GM18867 (cell line): ENCODE data around the gene EBF4.

Experiments
- ATAC-seq: cut with Tn5 transposase; IDR thresholded peaks from one replicate; pipeline ENCODE4 v1.9.1; 2021; ENCODE audit warnings: mild to moderate bottlenecking, moderate library complexity; ENCODE audit not compliant: unreplicated experiment

Gene EBF4

DNA sequence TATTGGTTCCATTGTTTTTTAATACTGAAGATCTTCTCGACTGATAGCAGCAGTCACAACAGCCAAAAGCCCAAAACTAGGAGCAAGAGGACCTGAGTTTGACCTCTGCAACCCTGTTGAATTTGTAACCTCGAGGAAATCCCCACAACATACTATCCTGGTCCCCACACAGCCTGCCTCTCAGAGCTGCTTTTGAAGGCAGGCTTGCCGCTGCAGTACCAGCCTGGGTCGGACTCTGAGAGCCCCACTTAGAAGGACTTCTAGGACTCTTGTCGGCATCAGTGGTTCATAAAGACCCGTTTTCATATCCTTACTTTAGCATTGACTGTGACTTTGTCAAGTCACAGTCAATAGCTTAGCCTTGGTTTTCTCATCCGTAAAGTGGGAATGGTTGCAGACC lies 49.3 kb downstream of the EBF4 start:
- no peak for ATAC-seq

DNA sequence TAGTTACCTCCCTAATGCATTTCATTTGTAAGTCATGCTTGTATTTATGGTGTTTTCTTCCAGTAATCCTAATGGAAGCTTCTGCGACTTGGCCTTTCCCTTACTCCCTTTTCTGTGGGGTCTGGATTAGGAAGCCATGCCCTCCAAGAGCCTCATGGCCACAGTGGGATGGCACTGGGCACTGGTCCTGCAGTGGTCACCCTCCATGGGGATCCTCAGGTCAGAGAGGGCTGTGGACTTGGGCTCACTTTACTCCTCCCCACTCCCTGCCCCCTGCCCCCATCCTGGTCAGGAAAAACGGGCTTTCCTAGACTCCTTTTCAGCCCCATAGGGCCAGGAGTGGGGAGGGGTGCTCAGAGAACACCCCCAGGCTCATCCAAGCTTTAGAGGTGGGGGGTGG lies 49.9 kb downstream of the EBF4 start:
- no peak for ATAC-seq

DNA sequence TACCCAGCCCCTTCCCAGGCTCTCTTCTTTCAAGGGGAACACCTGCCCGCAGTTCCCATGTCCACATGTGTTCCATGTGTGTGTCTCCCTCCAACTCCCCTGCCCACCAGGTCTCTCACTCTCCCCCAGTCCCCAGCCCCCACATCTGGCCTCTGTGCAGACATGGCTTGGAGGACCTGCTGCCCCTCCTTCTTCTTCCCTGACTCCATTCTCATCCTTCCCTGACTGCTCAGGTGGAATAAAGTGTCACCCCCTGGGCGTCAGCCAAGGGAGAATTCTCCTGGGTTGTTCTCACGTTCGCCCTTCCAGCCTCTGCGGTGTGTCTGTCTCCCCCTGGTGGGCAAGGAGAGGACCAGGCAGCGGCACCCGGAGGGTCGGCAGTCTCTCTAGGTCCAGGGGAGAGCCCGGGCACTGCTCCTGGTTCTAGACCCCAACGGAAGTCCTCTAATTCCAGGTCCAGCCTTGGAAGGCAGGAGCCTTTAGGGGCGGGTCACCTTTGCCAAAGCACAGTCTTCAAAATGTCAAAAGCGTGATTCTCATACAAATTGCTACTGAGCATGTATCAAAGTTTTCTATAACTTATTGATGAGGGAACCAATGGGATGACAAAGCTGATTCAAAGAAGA lies 50.5 kb downstream of the EBF4 start:
- ATAC-seq = peak; percentile 63

DNA sequence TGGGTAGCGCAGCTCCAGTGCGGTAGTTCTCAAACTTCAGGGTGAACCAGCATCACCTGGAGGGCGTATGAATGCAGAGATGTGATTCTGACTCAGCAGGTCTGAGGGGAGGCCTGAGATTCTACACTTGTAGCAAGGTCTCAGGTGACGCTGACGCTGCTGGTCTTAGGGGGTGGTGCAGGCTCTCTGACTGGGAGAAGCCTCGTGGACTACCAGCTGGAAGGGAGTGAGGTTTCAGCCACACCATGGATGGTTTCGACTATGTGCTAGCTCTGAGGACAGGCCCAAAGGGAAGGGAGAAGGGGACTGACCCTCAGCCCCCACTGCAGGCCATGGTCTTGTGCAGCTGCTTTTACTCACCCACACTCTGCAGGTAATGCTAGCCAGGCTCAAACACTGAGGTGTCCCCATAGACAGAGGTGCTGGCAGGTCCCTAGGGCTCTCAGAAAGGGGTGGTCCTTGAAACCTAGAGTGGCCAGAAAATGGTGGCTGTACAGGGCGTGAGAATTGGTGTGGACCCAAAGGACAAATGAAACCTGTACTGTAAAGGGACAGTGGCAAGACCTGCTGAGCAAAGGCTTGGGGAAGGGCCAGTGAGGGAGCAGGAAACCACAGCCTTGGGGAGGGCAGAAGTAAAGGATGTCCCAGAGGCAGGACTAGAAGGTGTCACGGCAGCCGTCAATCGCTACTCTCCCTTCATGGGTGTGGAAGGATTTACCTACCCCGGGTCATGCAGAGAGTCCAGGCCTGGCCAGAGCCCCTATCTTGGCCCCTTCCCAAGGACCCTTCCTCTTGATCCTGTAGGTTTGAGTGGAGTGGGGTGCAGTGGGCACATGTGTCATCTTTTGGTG lies 52.7 kb downstream of the EBF4 start:
- ATAC-seq = no peak

- no peak for ATAC-seq
Measured at GRCh38 chr20:2745936-2746635, 53.5 kb downstream of the EBF4 start.

DNA sequence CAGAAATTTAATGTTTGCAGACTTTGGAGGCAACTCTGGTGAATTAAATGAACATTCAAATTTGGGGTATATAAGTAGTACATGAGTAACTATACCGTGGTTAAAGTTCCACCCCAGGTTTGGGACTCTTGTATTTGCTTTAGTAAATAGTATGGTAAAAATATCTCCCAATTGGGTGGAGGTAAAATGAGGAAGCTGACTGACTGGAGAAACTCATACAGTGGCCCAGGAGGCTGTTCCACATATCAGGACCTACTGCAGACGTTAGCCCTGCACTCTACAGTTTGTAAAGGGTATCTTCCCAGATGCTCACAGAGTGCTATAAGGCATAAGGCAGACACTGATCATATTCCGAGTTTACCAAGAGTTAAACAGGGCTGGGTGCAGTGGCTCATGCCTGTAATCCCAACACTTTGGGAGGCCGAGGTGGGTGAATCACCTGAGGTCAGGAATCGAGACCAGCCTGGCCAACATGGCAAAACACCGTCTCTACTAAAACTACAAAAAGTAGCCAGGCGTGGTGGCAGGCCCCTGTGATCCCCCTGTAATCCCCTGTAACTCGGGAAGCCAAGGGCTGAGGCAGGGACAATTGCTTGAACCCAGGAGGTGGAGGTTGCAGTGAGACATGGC lies 54.2 kb downstream of the EBF4 start:
- no peak for ATAC-seq

DNA sequence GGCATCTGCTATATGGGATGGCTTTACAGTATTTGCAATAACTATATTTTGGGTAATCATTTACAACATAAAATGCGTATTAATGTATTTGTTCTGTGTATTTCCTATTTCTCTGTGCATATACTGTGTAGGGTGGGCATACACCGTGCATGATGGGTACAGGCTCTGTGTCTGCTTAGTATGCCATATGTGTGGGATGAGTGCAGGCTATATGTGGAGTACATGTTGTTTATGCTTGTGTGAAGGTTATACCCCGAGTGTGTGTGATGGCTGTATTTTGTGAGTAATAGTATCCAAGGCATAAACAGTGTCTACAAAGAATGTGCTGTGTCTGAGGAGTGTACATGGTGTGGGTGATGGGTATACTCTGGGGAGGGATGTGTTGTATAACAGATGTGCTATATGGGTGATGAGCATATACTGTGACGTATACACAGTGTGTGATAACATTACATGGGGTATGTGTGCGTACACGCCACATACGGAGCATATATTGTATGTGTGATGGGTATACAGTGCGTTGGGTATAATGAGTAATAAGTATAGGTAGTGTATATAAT lies 55.2 kb downstream of the EBF4 start:
- ATAC-seq = no peak

GRCh38 chr20:2748551-2749342 lies 56.2 kb downstream of the EBF4 start:
- ATAC-seq = no peak

- no peak for ATAC-seq
Measured at GRCh38 chr20:2749343-2749950, 56.9 kb downstream of the EBF4 start.

GRCh38 chr20:2749951-2750490 lies 57.4 kb downstream of the EBF4 start:
- ATAC-seq = no peak

- ATAC-seq = no peak
Measured at GRCh38 chr20:2750491-2751251, 58.1 kb downstream of the EBF4 start.

GRCh38 chr20:2751347-2751877 lies 58.8 kb downstream of the EBF4 start:
- ATAC-seq = no peak

DNA sequence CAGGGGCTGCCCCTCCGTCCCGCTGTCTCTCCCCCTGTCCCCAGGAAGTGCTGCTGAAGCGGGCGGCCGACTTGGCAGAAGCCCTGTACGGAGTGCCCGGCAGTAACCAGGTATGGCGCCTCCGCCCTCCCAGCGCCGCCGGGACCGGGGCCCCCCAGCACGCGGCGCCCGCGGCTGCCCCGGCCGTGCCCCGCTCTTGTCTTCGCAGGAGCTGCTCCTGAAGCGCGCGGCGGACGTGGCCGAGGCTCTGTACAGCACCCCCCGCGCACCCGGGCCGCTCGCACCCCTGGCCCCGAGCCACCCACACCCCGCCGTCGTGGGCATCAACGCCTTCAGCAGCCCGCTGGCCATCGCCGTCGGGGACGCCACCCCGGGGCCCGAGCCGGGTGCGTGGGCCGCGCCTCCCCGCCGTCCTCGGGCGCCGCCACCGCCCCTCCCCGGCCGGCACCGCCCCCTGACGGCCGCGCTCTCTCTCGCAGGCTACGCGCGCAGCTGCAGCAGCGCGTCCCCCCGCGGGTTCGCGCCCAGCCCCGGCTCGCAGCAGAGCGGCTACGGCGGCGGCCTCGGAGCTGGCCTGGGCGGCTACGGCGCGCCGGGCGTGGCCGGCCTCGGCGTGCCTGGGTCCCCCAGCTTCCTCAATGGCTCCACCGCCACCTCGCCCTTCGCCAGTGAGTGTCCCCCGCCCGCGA lies 59.4 kb downstream of the EBF4 start:
- ATAC-seq = no peak

GRCh38 chr20:2752567-2753460 lies 60.2 kb downstream of the EBF4 start:
- no peak for ATAC-seq

DNA sequence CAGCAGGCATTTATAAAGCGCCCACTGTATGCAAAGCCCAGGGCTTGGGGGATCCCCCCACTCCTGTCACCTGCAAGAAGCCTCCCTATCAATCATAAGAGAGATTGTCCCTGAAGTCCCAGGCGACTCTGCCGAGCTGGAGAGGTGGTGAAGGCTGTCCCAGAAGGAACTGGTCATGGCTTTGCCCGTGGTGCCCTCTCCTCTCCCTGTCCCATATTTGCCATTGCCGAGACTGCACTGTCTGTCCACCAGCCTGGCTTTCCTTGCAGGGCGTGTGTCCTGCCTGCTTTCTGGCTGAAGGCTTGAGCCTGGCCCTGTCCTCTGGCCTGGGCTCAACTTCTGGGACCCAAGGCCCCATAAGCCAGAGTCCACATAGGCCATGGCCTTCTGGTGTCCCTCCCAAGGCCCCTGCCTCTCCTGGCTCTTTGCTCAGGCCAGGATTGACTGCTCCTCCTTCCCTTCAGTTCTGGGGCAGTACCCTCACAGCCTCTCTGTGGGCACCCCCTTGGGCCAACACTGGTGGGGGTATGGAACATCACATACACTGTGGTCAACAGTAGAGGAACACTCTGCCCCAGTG lies 61.0 kb downstream of the EBF4 start:
- no peak for ATAC-seq

DNA sequence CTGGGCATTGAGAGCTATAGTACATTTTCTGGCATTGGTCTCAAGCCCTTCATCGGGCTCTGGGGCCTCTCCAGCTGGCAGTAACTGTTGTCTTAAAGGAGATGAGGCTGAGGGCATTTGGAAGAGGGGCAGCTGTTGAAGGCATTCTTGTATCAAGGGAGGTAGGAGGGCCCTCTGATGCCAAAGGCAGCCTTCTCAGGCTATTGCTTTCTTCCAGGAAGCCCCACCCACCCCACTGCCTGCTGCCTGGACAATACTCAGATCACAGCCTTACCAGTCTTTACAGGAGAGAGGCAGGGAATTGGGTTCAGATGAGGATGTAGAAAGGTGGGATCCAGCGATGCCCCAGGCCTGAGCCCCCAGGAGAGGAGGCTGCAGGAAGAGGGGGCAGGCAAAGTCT lies 61.8 kb downstream of the EBF4 start:
- no peak for ATAC-seq
